Mammary epithelial cell (primary cell): ENCODE data around the gene P3R3URF.

Experiments used
- EZH2 ChIP-seq: IDR thresholded peaks from 2 replicates; pipeline ENCODE4 v1.6.1; 2012; ENCODE audit warnings: low read length, inconsistent platforms, borderline replicate concordance
- TF ChIP-seq, protein P1 (sequence below), 2 donors: IDR thresholded peaks in 1 of 2; conservative IDR thresholded peaks in 1 of 2; 2 replicates each; pipeline ENCODE4 v1.5.1; 2011 to 2012; ENCODE audit warnings: inconsistent platforms in 2 of 2, low read length in 2 of 2, mild to moderate bottlenecking in 2 of 2, control low read depth in 1 of 2, low read depth in 1 of 2; ENCODE audit not compliant: insufficient read depth in 1 of 2; ENCODE audit errors: extremely low read depth in 1 of 2

DNA sequence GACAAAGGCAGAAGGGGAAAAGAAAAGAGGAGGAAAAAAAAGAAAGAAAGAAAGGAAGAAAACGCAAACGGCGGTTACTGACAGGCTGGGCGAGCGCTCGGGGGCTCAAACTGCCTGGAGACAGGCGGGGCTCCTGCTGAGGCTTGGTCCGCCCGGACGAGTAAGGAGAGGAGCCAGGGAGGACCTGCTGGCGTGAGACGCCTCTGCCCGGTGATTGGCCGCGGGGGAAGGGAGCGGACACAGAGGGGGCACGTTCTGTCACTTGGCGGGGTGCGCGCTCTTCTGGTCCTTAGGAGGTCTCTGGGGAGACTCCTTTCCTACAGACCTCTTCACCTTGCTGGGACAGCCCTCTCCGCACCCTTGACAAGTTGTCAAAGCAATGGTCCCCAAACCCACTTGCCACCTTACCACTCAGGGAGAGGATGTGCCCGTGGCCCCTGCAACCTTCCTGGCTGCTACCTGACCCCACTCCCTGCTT, 43.1 kb downstream of the P3R3URF start:
- TF ChIP-seq, protein P1, sequence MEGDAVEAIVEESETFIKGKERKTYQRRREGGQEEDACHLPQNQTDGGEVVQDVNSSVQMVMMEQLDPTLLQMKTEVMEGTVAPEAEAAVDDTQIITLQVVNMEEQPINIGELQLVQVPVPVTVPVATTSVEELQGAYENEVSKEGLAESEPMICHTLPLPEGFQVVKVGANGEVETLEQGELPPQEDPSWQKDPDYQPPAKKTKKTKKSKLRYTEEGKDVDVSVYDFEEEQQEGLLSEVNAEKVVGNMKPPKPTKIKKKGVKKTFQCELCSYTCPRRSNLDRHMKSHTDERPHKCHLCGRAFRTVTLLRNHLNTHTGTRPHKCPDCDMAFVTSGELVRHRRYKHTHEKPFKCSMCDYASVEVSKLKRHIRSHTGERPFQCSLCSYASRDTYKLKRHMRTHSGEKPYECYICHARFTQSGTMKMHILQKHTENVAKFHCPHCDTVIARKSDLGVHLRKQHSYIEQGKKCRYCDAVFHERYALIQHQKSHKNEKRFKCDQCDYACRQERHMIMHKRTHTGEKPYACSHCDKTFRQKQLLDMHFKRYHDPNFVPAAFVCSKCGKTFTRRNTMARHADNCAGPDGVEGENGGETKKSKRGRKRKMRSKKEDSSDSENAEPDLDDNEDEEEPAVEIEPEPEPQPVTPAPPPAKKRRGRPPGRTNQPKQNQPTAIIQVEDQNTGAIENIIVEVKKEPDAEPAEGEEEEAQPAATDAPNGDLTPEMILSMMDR (conservative IDR thresholded peaks at IDR 0.05 in 1 of 2, IDR thresholded peaks at IDR 0.05 in 1 of 2; ENCODE audit: extremely low read depth in 1 of 2, insufficient read depth in 1 of 2, low read depth in 1 of 2, low read length in 2 of 2): no peak
- no peak for TF ChIP-seq EZH2
